ENCODE results near the gene CLRN3.

DNA sequence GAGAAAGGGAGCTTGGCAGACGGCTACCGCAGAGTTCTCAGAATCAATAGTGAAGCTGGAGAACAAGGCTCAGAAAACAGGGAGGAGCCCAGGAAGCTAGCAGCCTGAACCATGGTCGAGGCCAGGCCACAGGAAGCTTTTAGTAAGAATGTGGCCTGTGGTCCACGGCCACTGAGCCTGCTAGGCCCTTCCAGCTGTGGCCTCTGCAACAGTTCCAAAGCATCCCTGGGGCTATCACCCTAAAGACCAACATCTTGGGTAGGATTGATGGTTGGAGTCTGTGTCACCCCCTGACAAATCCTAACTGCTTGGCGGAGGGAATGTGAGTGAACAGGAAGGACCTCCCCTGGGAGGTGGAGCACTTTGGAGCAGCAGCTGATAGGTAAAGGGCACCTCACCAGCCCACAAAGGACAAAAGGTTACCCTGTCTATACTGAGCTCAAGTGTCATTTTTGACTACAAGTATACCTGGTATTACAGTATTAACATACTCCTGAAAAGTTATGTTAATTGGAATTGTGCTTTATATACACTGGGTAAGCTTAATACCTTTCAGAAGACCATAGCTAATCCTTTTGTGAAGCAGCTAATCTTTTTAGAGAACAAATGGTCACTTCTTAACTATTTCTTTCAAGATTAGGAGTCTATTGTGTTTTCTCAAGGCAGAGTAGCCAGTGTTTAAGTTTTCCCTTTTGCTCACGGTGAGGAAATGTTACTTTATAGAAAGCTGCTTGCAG lies 32.9 kb upstream of the CLRN3 start:
- TF ChIP-seq CTCF (IDR thresholded peaks at IDR 0.05) (no peak), POLR2A (IDR thresholded peaks at IDR 0.05) (no peak)
